Measurements from ENCODE around the gene MMP12.
"Not testable (repeated sequence)": the region's sequence is repeated elsewhere in the genome, so short reads cannot be mapped to it uniquely, and the experiment has no call there.

MMP12 gene

DNA sequence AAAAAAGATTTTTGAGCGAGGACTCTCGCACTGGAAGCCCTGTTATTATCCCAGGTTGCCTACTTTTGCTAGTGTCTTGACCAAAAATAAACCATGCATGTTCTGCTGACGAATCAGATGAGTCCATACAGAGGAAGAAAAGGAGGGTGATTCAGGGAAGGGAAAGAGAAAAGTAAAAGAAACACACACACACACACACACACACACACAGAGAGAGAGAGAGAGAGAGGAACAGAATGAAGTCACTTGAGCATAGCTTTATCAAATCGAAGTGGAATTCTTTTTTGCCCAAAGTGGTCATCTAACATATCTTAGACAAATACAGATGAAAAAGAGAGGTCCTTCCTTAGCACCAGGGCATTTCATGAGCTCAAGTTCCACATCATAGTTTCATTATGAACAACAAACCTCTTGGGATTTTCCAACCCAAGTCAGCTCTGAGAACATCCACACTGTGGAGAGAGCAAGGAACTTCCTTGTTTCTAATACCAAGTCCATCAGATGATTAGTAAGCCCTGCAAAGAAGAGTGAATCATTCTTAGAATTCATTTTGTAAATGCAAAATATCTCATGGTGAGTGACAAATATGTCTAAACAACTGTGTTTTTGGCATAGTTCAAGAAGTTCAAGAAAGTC is 7.7 kb upstream of the MMP12 start:
- H3K27me3 ChIP-seq (ENCODE audit: low read depth) = no peaks in the 10 kb centered on the region
- H3K4me3 ChIP-seq = no peak overlapping the region
- no peak for DNase-seq (ENCODE audit: low spot score in 2 of 2)
- in situ Hi-C loops (cut with MboI; ENCODE audit: low sequenced_read_pairs) = no loop called here
- H3K4me1 ChIP-seq = no peaks in the 10 kb centered on the region
- no peaks in the 10 kb centered on the region for H3K9me3 ChIP-seq
- H3K36me3 ChIP-seq (replicated peaks) = no peaks in the 10 kb centered on the region

DNA sequence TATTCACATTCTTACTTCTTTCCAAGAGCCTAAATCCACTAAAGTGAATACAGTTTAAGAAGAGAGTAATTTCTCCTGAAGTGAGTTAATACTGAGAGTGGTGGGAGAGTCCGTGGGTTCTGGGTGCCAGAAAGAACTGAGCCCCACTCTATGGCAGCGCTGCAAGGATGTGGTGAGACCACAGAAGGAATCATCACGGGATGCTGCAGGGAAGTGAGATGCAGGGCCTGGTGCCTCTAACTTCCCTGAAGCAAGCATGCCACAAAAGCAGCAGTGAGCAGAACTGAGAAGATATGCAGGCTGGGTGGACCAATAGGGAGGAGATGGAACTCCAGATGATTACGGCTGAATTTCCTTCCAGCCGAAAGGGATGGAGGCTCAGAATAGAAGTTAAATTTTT is 5.0 kb upstream of the MMP12 start:
- in situ Hi-C loops (cut with MboI; ENCODE audit: low sequenced_read_pairs) = no loop called here

DNA sequence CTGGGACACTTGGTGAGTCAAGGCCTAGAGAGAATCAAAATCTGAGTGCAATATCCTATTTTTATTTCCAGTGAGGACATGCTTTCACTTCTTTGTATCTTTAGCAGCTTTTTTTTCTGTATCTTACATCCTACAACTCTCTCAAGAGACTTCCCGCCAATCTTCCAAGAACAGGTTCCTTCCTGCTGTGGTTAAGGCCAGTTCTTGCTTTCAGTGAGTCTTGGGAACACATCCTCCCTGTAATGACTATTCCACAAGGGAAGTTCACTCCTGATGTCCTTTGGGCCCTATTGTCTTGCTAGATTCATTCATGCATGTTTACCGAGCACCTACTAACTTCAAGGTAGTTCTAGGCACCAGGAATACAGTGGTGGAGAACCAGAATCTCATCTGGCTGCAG is 3.8 kb upstream of the MMP12 start:
- in situ Hi-C loops (cut with MboI; ENCODE audit: low sequenced_read_pairs) = no loop called here
- Histone ChIP-seq H3K4me3 (no peak overlapping the region), H3K27me3 (ENCODE audit: low read depth) (no peaks in the 10 kb centered on the region), H3K36me3 (replicated peaks) (no peaks in the 10 kb centered on the region), H3K9me3 (no peaks in the 10 kb centered on the region), H3K4me1 (no peaks in the 10 kb centered on the region)
- DNase-seq (ENCODE audit: low spot score in 2 of 2) = no peak

More for the DNA sequence above, 5.0 kb upstream of the MMP12 start:
- no peak for DNase-seq (ENCODE audit: low spot score in 2 of 2)
- H3K4me1 ChIP-seq = no peaks in the 10 kb centered on the region
- no peaks in the 10 kb centered on the region for H3K9me3 ChIP-seq
- H3K27me3 ChIP-seq (ENCODE audit: low read depth) = no peaks in the 10 kb centered on the region
- no peaks in the 10 kb centered on the region for H3K36me3 ChIP-seq (replicated peaks)
- H3K4me3 ChIP-seq = no peak overlapping the region

DNA sequence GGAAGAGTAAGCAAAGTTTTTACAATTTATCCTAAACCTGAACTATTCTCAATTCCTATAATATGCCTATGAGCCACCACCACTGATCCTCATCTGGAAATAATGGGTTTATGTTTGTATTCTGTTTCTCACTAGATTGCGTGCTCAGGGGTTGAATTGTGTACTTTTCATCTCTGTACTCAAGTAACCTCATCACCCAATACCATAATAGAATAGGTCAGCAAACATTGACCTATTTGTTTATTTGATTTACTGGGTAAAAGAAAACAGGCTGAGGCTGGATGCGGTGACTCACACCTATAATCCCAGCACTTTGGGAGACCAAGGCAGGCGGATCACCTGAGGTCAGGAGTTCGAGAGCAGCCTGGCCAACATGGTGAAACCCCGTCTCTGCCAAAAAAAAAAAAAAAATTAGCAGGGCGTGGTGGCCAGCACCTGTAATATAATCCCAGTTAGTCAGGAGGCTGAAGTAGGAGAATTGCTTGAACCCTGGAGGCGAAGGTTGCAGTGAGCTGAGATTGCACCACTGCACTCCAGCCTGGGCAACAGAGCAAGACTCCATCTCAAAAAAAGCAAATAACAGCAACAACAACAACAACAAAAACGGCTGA is 5.3 kb downstream of the MMP12 start:
- H3K36me3 ChIP-seq (replicated peaks); H3K4me1 ChIP-seq; H3K9me3 ChIP-seq; DNase-seq (ENCODE audit: low spot score in 2 of 2); H3K27me3 ChIP-seq (ENCODE audit: low read depth); H3K4me3 ChIP-seq; in situ Hi-C loops (cut with MboI; ENCODE audit: low sequenced_read_pairs): not testable (repeated sequence)

DNA sequence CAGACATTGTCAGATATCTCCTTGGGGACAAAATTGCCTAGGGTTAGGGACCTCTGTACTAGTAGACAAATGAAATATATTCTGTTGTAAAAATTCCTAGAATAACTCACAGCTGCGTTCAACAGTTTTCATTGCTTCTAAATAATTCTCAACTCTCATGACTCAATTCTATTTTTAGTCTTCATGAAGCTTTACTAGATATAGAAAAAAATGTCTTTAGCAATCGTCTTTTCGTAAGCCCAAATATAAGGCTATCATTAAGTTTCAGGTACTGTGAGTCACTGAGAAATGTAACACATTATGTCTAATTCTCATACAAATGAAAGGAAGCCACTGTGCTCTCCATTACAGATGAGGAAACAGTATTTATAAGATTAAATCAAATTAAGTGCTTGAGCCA is 6.4 kb downstream of the MMP12 start:
- Histone ChIP-seq H3K4me1 (no peaks in the 10 kb centered on the region), H3K4me3 (no peak overlapping the region), H3K36me3 (replicated peaks) (no peaks in the 10 kb centered on the region), H3K9me3 (no peaks in the 10 kb centered on the region), H3K27me3 (ENCODE audit: low read depth) (no peaks in the 10 kb centered on the region)
- no peak for DNase-seq (ENCODE audit: low spot score in 2 of 2)
- in situ Hi-C loops (cut with MboI; ENCODE audit: low sequenced_read_pairs) = no loop called here

DNA sequence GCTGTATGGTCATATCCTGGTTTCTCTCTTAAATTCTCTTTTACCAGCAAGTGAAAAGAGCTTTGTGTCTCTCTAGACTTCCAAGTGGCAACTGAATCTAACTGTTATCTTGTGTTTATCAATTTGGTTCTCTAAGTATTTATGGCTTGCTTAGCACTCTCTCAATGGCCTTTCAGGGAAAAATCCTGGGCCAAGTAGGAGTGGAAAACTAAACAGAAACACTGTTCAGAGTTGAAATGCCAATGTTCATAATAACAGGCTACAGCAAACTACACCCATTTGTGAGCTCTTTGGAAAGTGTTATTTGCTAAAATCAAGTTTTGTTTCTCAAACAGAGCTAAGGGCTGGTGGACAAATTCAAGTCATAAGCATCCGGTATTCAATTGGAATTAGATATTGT is 10.1 kb downstream of the MMP12 start:
- Histone ChIP-seq H3K36me3 (replicated peaks) (no peaks in the 10 kb centered on the region), H3K4me3 (no peak overlapping the region), H3K9me3 (no peaks in the 10 kb centered on the region), H3K4me1 (no peaks in the 10 kb centered on the region), H3K27me3 (ENCODE audit: low read depth) (0 out of 2 replicates have a peak, but pooled peaks cover 4% of the 10 kb centered on the region)
- in situ Hi-C loops (cut with MboI; ENCODE audit: low sequenced_read_pairs) = no loop called here
- no peak for DNase-seq (ENCODE audit: low spot score in 2 of 2)

DNA sequence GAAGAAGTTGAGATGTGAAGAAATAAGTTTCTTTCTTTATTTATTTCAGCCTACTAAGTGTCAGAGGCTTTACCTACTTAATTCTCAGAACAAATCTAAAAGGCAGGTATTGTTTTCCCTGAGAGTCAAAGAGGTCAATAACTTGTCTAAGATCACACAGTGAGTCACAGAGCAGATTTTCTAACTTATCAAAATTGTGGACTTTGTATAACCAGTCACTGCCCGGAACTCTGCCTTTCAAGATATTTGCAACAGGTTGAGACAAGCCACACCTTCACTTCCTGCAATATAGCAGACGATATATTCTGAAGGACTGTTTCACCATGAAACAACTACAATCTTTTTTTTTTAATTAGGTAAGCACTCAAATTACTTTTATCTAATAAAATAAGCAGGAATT is 20.8 kb downstream of the MMP12 start:
- DNase-seq (ENCODE audit: low spot score in 2 of 2) = no peak
- Histone ChIP-seq H3K9me3 (no peaks in the 10 kb centered on the region), H3K36me3 (replicated peaks) (no peaks in the 10 kb centered on the region), H3K4me3 (no peak overlapping the region), H3K4me1 (no peaks in the 10 kb centered on the region), H3K27me3 (ENCODE audit: low read depth) (no peaks in the 10 kb centered on the region; the same call in 1 of the 2 replicates)
- in situ Hi-C loops (cut with MboI; ENCODE audit: low sequenced_read_pairs) = no loop called here

DNA sequence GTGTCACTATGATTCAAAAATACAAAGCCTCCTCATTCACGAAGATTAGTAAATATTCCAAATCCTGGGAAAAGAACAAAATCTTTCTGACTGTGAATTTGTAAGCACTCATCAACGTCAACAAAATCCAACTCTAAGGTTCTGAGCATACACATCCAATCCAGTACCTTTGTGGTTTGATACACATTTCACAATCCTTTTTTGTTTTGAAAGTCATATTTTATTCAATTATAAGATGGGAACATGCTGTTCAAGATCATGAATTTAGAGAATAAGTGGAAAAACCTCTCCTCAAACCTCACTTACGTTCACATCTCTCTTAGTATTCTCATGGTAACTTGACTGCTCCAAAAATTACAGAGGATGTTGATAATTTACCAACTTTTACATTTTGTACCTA is 21.7 kb downstream of the MMP12 start:
- Histone ChIP-seq H3K9me3 (no peaks in the 10 kb centered on the region), H3K27me3 (ENCODE audit: low read depth) (no peaks in the 10 kb centered on the region; the same call in 1 of the 2 replicates), H3K4me1 (no peaks in the 10 kb centered on the region), H3K4me3 (no peak overlapping the region), H3K36me3 (replicated peaks) (no peaks in the 10 kb centered on the region)
- in situ Hi-C loops (cut with MboI; ENCODE audit: low sequenced_read_pairs) = no loop called here
- DNase-seq (ENCODE audit: low spot score in 2 of 2) = no peak

DNA sequence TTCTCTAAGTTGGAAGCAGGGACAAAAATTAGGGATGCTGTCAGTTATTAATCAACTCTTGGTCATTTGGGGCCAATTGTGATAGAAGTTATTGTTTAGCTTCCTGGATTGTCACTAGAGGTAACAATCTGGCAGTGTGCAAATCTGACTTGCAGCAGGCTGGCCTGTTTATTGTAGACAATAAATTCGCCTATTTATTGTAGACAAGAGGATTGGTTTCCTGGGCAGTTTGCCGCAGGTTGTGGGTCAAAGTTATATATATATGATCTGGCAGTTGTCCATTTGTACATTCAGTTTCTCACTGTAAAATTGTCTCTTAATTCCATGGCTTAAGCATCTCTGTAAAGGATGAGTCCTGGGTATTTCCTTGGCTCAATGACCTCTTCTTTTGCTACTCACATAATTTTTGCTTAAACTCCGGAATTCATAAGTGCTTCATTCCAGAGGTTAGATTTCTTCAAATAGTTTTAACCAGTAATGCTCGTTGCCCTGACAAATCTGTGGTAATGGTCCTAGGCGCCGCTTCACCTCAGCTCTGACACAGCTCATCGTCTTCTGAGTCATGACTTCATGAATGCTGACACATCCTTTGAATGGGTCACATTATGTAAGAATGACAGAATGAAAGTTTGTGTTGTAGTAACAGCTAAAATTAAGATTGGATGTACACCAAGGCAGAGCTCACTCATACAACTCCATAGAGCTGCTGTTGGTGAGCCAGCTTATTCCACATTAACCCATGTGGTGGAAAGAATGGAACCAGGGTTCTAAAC is 23.6 kb downstream of the MMP12 start:
- H3K36me3 ChIP-seq (replicated peaks) = no peaks in the 10 kb centered on the region

DNA sequence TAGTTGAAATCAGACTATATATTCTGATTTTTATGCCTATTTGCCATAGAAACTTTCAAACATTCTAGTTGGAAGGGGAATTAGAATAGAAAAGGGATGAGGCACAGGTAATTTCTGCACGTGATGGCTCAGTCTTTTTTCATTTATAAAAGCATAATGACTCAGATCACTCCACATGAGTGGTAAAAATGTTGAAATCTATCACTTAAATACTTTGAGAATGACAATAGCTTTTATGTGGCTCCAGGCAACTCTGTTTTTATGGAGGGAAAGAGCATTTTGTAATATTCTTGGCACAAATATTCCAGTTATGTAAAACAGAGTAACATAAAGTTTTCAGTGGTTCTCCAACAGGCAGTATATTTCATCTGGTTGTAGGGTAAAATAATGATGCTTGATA is 25.5 kb downstream of the MMP12 start:
- no peak for DNase-seq (ENCODE audit: low spot score in 2 of 2)
- H3K27me3 ChIP-seq (ENCODE audit: low read depth) = no peaks in the 10 kb centered on the region
- H3K36me3 ChIP-seq (replicated peaks) = no peaks in the 10 kb centered on the region
- H3K9me3 ChIP-seq = no peaks in the 10 kb centered on the region
- no peaks in the 10 kb centered on the region for H3K4me1 ChIP-seq
- in situ Hi-C loops (cut with MboI; ENCODE audit: low sequenced_read_pairs) = no loop called here
- H3K4me3 ChIP-seq = no peak overlapping the region

More for the DNA sequence above, 23.6 kb downstream of the MMP12 start:
- no peak for DNase-seq (ENCODE audit: low spot score in 2 of 2)
- Histone ChIP-seq H3K4me3 (no peak overlapping the region), H3K4me1 (no peaks in the 10 kb centered on the region), H3K9me3 (no peaks in the 10 kb centered on the region), H3K27me3 (ENCODE audit: low read depth) (no peaks in the 10 kb centered on the region)
- in situ Hi-C loops (cut with MboI; ENCODE audit: low sequenced_read_pairs) = no loop called here

DNA sequence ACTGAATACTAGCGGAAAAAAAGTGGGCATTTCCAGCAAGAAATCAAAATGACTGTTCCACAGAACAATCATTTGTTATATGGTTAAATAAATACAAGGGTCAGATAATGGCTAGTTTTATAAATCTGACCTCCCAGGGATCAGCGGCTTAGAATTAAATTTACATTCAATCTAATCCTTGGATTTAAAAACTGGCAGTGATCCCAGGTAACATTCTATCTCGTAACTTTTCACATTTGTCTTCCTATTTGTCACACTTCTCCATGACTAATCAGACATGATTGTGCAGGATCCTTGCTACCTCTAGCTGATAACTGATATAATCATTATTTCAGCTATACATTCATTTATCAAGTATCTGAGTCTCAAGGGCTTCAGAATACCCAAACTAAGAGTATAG is 28.5 kb downstream of the MMP12 start:
- in situ Hi-C loops (cut with MboI; ENCODE audit: low sequenced_read_pairs) = no loop called here
- no peak for DNase-seq (ENCODE audit: low spot score in 2 of 2)

DNA sequence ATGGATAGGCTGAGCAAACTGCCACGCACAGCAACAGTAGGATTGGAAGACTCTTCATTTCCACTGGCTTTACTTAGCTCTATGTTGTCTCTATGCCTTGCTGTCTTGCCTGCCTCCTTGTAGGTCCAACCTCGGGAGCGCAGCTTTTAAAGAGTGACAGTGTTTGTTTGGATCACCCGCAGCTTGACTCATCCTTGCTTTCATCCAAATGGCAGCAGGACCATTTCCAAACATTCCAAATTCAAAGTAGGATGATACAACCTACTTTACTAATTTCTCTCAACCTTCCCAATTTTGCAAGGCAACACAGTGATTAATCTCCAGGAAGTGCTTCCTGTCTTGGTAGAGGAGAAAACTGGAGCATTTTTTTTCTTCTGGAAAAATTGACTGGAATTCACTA is 31.3 kb downstream of the MMP12 start, which contains the start of gene MMP3:
Gene MMP3, minus strand, starts transcription at position 121 of the 400 bp plus-strand sequence. Its CDS starts 63 bp downstream, at position 58.
- H3K4me1 ChIP-seq = no peaks in the 10 kb centered on the region
- no peaks in the 10 kb centered on the region for H3K9me3 ChIP-seq
- DNase-seq (ENCODE audit: low spot score in 2 of 2) = no peak
- peaks cover 5% of the 10 kb centered on the region for H3K27me3 ChIP-seq (ENCODE audit: low read depth)
- H3K4me3 ChIP-seq = no peak within 1 kb of the TSS
- H3K36me3 ChIP-seq (replicated peaks) = no peaks in the 10 kb centered on the region
- in situ Hi-C loops (cut with MboI; ENCODE audit: low sequenced_read_pairs) = no loop called here

More for the DNA sequence above, 28.5 kb downstream of the MMP12 start:
- Histone ChIP-seq H3K36me3 (replicated peaks) (no peaks in the 10 kb centered on the region), H3K27me3 (ENCODE audit: low read depth) (peaks cover 2% of the 10 kb centered on the region; the same call in 1 of the 2 replicates), H3K4me3 (no peak overlapping the region), H3K9me3 (no peaks in the 10 kb centered on the region), H3K4me1 (no peaks in the 10 kb centered on the region)

DNA sequence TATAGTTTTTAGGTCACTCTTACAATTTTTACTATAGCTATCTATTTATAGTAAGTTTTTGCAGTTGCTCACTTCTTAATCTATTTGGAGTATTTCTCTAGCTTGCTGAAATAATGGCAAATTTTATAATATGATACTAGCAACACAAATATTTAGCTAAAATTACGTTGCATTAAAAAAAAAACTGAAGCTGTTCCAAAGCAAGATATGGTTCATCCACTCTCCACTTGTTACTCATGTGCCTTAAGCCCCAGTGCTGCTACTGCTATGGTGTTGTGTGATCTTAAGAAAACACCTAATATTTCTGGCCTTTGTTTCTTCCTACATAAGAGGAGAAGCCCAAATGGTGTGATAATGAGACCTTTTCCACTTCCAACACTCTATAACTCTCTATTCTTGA is 31.9 kb downstream of the MMP12 start:
- Histone ChIP-seq H3K4me1 (no peaks in the 10 kb centered on the region), H3K4me3 (no peak overlapping the region), H3K36me3 (replicated peaks) (no peaks in the 10 kb centered on the region), H3K27me3 (ENCODE audit: low read depth) (peaks cover 5% of the 10 kb centered on the region), H3K9me3 (no peaks in the 10 kb centered on the region)
- in situ Hi-C loops (cut with MboI; ENCODE audit: low sequenced_read_pairs) = no loop called here
- DNase-seq (ENCODE audit: low spot score in 2 of 2) = no peak

DNA sequence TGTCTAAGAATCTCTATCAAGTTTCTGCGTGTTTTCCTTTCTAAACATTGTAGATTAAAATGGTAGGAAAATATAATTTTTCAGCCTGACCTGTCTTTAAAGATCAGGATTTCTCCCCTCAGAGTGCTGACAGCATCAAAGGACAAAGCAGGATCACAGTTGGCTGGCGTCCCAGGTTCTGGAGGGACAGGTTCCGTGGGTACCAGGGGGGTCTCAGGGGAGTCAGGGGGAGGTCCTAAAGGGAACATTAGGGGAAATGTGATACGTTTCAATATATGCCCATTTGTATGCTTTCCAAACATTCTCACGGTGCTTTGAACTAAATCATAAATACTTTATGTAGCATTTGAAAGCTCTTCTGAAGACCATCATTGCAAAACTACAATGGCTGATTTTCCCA is 34.8 kb downstream of the MMP12 start:
- H3K9me3 ChIP-seq = no peaks in the 10 kb centered on the region
- no peak overlapping the region for H3K4me3 ChIP-seq
- H3K27me3 ChIP-seq (ENCODE audit: low read depth) = peaks cover 10% of the 10 kb centered on the region
- DNase-seq (ENCODE audit: low spot score in 2 of 2) = no peak
- in situ Hi-C loops (cut with MboI; ENCODE audit: low sequenced_read_pairs) = no loop called here
- H3K36me3 ChIP-seq (replicated peaks) = no peaks in the 10 kb centered on the region
- no peaks in the 10 kb centered on the region for H3K4me1 ChIP-seq
